Mammary epithelial cell (primary cell): ENCODE data around the gene LIMA1.

Experiments used
- CTCF ChIP-seq, 2 donors: IDR thresholded peaks in 1 of 2; conservative IDR thresholded peaks in 1 of 2; 2 replicates each; pipeline ENCODE4 v1.5.1; 2011 to 2012; ENCODE audit warnings: inconsistent platforms in 2 of 2, low read length in 2 of 2, mild to moderate bottlenecking in 2 of 2, control low read depth in 1 of 2, low read depth in 1 of 2; ENCODE audit not compliant: insufficient read depth in 1 of 2; ENCODE audit errors: extremely low read depth in 1 of 2
- EZH2 ChIP-seq: IDR thresholded peaks from 2 replicates; pipeline ENCODE4 v1.6.1; 2012; ENCODE audit warnings: low read length, inconsistent platforms, borderline replicate concordance

- TF ChIP-seq CTCF (conservative IDR thresholded peaks at IDR 0.05 in 1 of 2, IDR thresholded peaks at IDR 0.05 in 1 of 2; ENCODE audit: extremely low read depth in 1 of 2, insufficient read depth in 1 of 2, low read depth in 1 of 2, low read length in 2 of 2) (no peak), EZH2 (no peak)
Observed at GRCh38 chr12:50297027-50297426, 13.7 kb upstream of the LIMA1 start.
